MCF 10A (cell line): ENCODE measurements around the gene GTPBP1. TPM values are rescaled to one million over a fixed set of nuclear protein-coding genes. Genes with fewer than 3 reads are reported as not detected.

ENCODE experiments used
- BruUV-seq: library from RNA; stranded (reverse); fragments of 400-500 nt; replicated peaks from 2 replicates; lab custom pipeline; 2021; lab: Mats Ljungman, UMichigan
- CTCF ChIA-PET: fragments of 300-600 bp; sonication (Branson Sonifier 250); formaldehyde crosslinking; extraction: SDS; loops from one replicate; lab custom pipeline; 2021; ENCODE audit warnings: antibody characterized with exemption, inconsistent platforms; lab: Yijun Ruan, JAX
- POLR2A ChIA-PET: fragments of 300-600, 350-650 bp; sonication (Branson Sonifier 250); formaldehyde crosslinking; extraction: SDS; loops from one replicate; lab custom pipeline; 2020; ENCODE audit warnings: antibody characterized with exemption, inconsistent platforms; lab: Yijun Ruan, JAX
- DNase-seq: peaks from one replicate; pipeline ENCODE4 v3.0.0-alpha.2; 2018; ENCODE audit not compliant: unreplicated experiment
- H3K27ac Mint-ChIP-seq: one replicate; pipeline ENCODE4 v1.8.0; 2022; ENCODE audit warnings: mild to moderate bottlenecking, low read depth, mixed read lengths; ENCODE audit not compliant: unreplicated experiment
- H3K27me3 Mint-ChIP-seq: one replicate; pipeline ENCODE4 v1.8.0; 2022; ENCODE audit warnings: mixed read lengths; ENCODE audit not compliant: insufficient read depth, unreplicated experiment
- H3K36me3 Mint-ChIP-seq: one replicate; pipeline ENCODE4 v1.8.0; 2022; ENCODE audit warnings: mild to moderate bottlenecking, moderate library complexity, mixed read lengths; ENCODE audit not compliant: insufficient read depth, unreplicated experiment
- H3K4me1 Mint-ChIP-seq: one replicate; pipeline ENCODE4 v1.8.0; 2022; ENCODE audit warnings: mixed read lengths; ENCODE audit not compliant: insufficient read depth, unreplicated experiment
- H3K4me3 Mint-ChIP-seq: one replicate; pipeline ENCODE4 v1.8.0; 2022; ENCODE audit warnings: mild to moderate bottlenecking, moderate library complexity, mixed read lengths; ENCODE audit not compliant: unreplicated experiment
- H3K9me3 Mint-ChIP-seq: one replicate; pipeline ENCODE4 v1.8.0; 2022; ENCODE audit warnings: mixed read lengths; ENCODE audit not compliant: unreplicated experiment
- intact Hi-C: fragments of 100-400 bp; cut with micrococcal nuclease; formaldehyde crosslinking; loops from 2 replicates; pipeline ENCODE4 v1.14.1; 2022
- total RNA-seq: library from RNA; stranded (reverse); gene quantifications from 2 replicates; pipeline ENCODE4 v1.2.3, GENCODE V29; 2022
- TF ChIP-seq, protein P1 (sequence below): fragments of 200-600 bp; IDR thresholded peaks from one replicate; pipeline ENCODE4 v1.8.0; 2022; ENCODE audit warnings: antibody characterized with exemption, mild to moderate bottlenecking; ENCODE audit not compliant: unreplicated experiment

GTPBP1 gene
- total RNA-seq, 1 experiment from 2014 or later = 62.5 TPM

- H3K27me3 Mint-ChIP-seq = no peaks in the 10 kb centered on the region
- H3K36me3 Mint-ChIP-seq = peaks cover 64% of the 10 kb centered on the region
- no TSS peak for BruUV-seq
- no peak overlapping the region for H3K27ac Mint-ChIP-seq
- intact Hi-C loops = no loop called here
- H3K4me3 Mint-ChIP-seq = no peak overlapping the region
- TF ChIP-seq, protein P1, sequence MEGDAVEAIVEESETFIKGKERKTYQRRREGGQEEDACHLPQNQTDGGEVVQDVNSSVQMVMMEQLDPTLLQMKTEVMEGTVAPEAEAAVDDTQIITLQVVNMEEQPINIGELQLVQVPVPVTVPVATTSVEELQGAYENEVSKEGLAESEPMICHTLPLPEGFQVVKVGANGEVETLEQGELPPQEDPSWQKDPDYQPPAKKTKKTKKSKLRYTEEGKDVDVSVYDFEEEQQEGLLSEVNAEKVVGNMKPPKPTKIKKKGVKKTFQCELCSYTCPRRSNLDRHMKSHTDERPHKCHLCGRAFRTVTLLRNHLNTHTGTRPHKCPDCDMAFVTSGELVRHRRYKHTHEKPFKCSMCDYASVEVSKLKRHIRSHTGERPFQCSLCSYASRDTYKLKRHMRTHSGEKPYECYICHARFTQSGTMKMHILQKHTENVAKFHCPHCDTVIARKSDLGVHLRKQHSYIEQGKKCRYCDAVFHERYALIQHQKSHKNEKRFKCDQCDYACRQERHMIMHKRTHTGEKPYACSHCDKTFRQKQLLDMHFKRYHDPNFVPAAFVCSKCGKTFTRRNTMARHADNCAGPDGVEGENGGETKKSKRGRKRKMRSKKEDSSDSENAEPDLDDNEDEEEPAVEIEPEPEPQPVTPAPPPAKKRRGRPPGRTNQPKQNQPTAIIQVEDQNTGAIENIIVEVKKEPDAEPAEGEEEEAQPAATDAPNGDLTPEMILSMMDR = no peak
- POLR2A ChIA-PET = interaction anchor here (0.6 kb wide), 1 partner anchor 12 kb away, joined by 3 read pairs; no protein-coding TSS in a partner anchor
- DNase-seq = no peak
- CTCF ChIA-PET = no interaction called here
- peaks cover 19% of the 10 kb centered on the region for H3K4me1 Mint-ChIP-seq
- no peaks in the 10 kb centered on the region for H3K9me3 Mint-ChIP-seq
These were observed 45.3 kb downstream of the GTPBP1 start for GRCh38 chr22:38751066-38751421.

DNA sequence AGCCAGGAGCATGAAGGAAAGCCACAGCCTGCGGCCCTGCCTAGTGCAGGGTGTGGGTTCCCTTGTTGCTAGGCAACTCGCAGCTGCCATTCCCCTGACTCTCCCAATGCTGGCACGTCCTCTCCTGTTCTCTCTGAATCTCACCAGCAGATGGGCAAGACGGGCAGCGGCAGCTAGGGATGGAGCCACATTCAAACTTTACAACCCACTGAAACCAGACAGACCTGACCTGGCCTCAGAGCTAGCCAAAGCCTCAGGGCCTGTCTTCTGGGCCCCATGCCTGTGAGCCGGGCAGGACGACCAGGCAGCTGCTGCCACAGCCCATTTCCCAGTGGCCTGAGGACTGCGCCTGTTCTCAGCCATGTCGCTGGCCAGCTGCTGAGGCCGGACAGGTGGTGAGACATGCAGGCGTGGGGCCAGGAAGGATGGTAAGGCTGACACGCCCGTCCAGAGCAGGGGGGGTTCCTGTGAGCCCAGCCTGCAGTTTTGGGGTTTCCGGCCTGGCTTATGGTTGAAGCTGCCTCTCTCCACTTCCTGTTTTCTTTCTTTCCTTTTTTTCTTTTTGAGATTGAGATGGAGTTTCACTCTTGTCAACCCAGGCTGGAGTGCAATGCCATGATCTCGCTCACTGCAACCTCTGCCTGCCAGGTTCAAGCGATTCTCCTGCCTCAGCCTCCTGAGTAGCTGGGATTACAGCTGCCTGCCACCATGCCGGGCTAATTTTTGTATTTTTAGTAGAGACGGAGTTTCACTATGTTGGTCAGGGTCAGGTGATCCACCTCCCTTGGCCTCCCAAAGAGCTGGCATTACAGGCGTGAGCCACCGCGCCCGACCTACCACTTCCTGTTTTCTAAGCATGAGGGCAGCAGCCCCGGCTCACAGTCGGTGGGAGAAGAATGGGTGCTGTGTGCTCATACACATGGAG, 45.9 kb downstream of the GTPBP1 start:
- POLR2A ChIA-PET = interaction anchor here (0.6 kb wide), 1 partner anchor 11 kb away, joined by 3 read pairs; no protein-coding TSS in a partner anchor
- H3K27me3 Mint-ChIP-seq = no peaks in the 10 kb centered on the region
- H3K9me3 Mint-ChIP-seq = no peaks in the 10 kb centered on the region
- H3K4me1 Mint-ChIP-seq = peaks cover 19% of the 10 kb centered on the region
- no peak overlapping the region for H3K27ac Mint-ChIP-seq
- no TSS peak for BruUV-seq
- no peak overlapping the region for H3K4me3 Mint-ChIP-seq
- TF ChIP-seq, protein P1 = no peak
- peaks cover 61% of the 10 kb centered on the region for H3K36me3 Mint-ChIP-seq
- no peak for DNase-seq
- intact Hi-C loops = no loop called here
- CTCF ChIA-PET = interaction anchor here (1.3 kb wide), 1 partner anchor 19 kb away, joined by 3 read pairs; no protein-coding TSS in a partner anchor

DNA sequence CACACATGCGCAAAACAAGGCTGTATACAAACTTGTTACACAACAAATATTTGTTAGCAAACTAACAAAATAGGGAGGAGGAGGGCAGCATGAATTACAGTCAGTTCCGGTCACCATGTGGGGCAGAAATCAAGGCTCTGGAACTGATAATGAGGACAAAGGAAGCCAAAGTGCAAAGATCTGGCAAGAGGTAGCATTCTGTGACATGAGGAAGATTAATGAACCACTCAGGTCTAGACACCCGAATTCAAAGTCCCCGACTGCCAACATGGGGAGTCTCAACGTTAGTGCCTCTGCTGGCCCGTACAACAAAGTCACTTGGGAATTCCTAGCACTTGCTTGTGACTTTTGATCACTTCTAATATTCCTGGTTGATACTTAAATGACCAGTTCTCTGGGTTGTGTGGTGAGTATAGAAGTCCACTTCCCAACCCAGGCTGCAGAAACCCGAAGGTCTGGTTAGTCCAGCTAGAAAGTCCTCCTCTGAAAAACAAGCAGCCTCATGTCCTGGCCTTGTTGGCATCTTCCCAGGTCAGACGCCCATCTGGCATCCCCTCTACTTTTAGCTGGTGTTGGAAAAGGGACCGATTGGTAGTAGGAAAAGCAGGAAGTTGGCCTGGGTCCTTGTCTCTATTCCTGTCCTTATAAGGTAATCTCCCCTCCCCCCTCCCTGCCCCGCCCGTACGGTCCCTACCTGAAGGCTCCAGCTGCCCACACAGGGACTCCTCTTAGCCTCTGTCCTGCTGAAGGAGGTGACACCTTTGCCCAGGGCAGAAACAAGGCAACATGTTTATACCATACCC, 48.4 kb downstream of the GTPBP1 start:
- POLR2A ChIA-PET = interaction anchor here (0.5 to 3.7 kb wide), 9 partner anchors 11 to 398 kb away, joined by 3 to 29 read pairs (median 6); partner anchors contain the start of genes CBX7, GTPBP1 and TOMM22
- H3K27me3 Mint-ChIP-seq = no peaks in the 10 kb centered on the region
- CTCF ChIA-PET = interaction anchor here (0.7 to 2.1 kb wide), 3 partner anchors 13 to 31 kb away, joined by 3 to 10 read pairs (median 5); no protein-coding TSS in a partner anchor

More for the DNA sequence above, 48.4 kb downstream of the GTPBP1 start:
- BruUV-seq = TSS peak; percentile 36
- TF ChIP-seq, protein P1 = no peak
- DNase-seq = peak; percentile 51
- Mint-ChIP-seq H3K9me3 (no peaks in the 10 kb centered on the region), H3K4me1 (peaks cover 19% of the 10 kb centered on the region), H3K27ac (peak overlapping the region; percentile 82), H3K4me3 (peak overlapping the region; percentile 81), H3K36me3 (peaks cover 39% of the 10 kb centered on the region)
- intact Hi-C loops = no loop called here
